ENCODE data around the gene GAS6. TPM values are rescaled to one million over a fixed set of nuclear protein-coding genes. Genes with fewer than 3 reads are reported as not detected.
A peak's percentile ranks its signal among the peaks of the same experiment; 100 is the strongest.

Gene GAS6
- polyA plus RNA-seq, 1 donor: 17.4 TPM

DNA sequence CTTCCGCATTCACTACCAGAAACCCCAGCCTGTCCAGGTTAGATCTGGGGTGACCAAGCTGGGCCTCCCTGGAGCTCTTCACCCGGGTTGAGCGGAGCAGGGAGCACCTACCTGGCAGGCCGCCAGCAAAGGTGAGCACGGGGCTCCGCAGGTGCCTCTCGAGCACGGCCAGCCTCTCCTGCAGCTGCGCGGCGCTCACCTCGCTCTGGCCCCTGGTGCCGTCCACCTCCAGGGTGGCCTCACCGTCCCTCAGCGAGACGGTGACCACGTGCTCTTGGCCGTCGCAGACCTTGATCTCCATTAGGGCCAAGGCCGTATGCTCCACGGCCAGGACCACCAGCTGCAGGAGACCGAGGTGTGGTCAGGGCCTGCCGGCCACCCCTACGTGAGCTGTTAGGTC lies 42.0 kb downstream of the GAS6 start:
- no peak for DNase-seq

DNA sequence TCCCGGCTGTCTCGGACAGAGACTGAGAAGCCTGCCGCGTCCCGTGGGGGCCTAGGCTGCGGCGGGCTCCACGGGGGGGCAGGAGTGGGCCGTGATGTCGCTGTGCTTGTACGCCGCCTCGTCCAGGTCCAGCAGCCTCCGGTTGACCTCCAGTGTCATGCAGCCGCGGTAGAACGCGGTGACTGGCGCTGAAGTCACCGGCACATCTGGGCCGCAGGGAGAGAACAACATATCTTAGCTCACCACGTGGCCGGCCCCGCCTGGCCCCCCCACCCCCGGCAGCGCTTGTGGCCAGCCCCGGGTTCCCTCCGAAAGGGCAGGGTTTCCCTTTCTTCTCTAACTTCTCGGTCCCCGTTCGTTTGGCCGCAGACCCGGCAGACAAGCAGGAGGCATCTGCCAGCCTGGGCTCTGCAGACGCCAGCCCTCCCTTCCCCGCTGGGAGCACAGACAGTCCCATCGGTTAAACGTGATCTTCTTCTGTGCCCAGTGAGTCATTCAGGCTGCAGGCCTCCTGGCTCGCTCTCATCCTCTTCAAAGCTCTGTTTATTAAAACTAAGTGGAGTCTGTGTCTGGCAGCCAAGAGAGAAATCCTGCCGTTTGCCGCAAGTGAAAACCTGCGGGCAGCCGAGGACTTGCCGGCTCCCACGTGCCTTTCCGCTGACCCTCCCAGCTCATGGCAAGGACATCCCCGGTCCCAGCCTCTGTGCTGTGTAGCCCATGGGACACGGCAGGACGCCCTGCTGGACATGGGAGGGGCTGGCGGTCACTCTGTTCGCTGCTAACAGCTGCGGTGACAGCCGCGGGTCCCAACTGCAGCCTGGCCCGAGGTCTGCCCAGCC lies 42.8 kb downstream of the GAS6 start:
- no peak for DNase-seq

DNA sequence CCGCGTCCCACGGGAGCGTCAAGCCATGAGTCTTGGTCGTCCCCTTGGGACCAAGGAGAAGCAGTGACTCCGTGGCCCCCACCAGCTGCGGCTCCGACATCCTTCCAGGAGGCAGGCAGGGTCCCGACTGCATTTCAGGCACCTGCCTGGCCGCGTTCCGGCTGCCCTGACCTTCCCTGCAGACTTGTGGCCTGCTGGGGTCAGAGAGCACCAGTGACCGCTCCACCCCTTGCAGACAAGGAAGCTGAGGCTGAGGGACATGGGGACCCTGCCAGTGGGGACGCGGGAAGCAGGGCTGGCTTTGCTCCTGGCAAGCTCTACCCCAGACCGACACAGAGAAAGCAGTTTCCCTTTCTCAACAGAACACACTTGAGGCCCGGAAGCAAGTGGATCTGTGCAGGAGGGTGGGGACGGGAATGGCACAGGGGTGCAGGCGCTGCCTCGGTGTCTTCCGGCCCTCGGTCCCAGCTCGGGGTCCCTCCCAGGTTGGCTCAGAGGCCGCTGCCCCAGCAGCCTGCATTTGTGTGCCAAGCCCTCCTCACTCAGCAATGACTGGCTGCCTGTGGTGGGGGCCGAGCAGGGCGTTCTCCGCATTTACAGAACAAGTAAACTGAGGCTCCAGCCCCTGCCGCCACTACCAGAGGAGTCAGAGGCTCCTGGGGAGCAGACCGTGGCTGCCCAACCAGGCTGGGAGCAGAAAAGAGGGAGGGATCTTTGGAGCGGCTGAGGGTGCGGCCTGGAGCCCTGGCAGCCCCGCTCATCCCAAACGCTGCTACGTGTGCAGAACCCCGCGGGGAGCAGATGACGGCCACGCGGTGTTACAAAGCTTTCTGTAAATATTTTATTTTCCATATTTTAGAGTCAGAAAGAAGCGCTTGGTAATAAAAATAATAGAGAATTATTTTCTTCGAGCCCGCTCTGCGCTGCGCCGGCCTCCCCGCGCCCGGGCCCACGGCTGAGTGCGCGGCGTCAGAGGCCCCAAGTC lies 43.9 kb downstream of the GAS6 start:
- DNase-seq: no peak

DNA sequence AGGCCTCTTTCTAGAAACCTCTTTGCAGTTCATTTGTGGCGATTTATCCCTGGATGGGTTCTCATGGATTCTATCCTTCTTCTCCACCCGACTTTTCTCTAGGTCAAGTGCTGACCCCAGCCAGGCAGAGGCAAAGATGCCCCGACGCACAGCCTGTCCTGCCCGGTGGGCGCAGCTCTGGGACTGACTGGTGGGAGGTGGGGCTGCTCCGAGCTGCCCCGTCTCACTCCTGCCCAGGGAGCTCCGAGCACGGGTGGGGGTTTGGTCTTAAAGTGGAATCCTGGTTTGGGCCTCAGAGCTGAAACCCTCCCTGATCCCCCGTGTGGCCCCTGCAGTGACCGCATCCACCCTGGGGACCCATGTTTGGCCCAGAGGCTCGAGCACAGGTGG lies 44.5 kb downstream of the GAS6 start:
- DNase-seq: no peak

DNA sequence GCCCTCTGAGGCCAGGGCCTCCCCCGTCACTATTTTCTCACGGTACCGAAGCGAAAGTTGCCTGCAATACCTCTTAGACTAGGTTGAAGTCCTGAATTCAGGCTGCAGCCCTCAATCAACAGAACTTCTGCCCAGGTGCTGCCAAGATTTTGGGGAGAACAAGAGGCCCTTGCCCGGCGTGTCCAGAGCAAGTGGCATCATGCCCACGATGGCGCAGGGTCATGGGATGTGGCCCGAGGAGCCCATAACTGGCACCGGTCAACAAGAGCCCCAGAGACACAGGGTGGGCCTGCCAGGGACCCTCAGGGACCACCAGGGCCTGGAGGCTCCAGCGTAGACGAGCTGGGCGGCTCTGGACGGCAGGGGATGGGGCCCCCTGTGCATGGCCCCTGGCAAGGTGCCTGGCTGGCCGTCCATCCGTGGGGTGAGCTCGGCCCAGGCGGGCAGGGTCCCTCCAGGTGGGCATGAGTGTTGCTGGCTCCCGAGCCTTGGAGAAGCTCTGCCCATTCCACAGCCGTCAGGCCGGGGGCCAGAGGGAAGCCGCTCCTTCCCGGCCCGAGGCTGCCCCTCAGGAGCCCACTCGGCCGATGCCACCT lies 45.1 kb downstream of the GAS6 start:
- DNase-seq: no peak

DNA sequence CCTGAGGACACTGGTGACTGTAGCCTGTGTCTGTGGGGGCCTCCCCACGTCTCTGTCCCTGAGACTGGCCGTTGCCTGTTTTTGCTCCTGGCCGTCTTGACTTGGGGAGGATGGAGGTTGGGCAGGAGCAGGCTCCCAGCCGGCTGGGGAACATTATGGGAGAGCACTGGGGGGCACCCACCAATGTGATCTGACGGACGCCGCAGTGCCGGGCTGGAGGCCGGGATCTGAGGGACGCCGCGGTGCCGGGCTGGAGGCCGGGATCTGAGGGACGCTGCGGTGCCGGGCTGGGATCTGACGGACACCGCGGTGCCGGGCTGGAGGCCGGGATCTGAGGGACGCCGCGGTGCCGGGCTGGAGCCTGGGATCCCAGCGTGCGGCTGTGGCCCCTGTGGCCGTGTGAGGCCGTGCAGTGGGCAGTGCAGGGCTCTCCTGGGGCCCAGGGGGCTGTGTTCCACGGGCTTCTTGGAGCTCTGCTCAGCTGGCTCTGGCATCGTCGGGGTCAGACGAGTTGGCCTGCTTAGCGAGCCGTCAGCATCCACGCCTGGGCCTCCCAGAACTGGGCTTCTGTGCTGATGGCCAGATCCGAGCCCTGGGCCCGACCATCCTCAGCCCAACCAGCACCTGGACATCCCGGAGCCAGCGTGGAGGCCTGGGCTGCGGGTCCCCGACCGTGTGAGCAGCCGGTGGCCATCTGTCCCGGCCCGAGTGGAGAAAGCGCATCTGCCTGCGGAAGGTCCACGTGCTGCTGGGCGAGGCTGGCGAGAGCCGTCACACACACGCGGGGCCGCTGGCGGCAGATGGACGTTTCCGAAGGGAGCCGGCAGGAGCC lies 45.8 kb downstream of the GAS6 start:
- DNase-seq: no peak

DNA sequence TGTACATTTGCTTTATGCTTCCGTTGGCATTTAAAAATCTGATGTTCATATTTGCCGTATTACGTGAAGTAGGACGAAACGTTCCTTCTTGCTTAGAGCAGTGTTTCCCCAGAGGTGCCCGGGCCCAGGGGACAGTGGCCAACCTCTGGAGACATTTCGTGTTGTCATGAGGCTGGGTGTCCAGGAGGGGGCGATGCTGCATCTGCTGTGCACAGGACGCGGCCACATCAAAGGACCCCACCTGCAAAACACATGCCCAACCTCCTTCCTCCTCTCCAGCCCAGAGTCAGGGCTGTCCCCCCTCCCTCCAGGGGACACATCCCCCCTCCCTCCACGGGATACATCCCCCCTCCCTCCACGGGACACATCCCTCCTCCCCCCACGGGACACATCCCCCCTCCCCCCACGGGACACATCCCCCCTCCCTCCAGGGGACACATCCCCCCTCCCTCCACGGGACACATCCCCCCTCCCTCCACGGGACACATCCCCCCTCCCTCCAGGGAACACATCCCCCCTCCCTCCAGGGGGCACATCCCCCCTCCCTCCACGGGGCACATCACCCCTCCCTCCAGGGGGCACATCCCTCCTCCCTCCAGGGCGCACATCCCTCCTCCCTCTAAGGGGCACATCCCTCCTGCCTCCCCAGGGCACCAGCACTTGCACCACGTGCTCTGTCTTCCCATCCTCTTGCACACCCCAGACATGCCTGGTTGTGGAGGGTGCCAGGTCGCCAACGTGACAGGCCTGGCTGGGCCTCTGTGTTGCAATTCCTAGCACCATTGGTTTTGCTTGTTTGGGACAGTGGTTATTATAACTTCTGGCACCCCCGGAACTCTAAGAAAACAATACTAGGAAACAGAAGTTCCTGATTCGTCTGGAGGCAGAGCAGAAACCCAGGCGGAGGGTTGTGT lies 46.7 kb downstream of the GAS6 start:
- peak; percentile 71 for DNase-seq

DNA sequence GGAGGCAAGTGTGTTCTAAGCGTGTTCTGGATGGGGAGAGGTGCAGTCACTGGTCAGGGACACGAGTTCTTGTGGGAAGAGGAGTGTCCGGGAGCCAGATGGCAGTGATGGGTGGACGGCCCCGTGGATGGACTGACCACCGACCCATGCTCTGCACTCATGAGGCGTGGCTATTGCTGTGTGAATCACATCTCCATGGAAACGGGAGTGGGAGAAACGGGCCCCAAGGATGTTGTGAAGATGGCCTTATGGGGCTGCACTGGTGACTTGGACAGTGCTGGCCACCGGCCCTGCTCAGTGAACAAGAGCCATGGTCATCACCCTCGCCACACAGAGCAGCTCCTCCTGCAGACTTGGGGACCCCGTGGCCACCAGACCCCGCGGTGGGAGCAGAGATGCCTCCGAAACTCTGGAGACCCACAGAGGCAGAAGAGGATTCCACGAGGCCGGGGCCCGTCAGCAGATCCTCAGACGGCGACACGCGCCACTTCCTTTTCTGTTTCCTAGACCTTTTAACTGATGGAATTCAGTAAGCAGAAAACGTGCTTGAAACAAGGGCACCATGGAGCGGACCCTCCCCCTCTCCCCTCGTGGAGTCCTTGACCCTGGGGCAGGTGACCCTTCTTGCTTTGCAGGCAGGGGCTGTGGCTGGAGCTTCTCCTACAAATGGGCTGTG lies 47.5 kb downstream of the GAS6 start:
- DNase-seq: no peak

DNA sequence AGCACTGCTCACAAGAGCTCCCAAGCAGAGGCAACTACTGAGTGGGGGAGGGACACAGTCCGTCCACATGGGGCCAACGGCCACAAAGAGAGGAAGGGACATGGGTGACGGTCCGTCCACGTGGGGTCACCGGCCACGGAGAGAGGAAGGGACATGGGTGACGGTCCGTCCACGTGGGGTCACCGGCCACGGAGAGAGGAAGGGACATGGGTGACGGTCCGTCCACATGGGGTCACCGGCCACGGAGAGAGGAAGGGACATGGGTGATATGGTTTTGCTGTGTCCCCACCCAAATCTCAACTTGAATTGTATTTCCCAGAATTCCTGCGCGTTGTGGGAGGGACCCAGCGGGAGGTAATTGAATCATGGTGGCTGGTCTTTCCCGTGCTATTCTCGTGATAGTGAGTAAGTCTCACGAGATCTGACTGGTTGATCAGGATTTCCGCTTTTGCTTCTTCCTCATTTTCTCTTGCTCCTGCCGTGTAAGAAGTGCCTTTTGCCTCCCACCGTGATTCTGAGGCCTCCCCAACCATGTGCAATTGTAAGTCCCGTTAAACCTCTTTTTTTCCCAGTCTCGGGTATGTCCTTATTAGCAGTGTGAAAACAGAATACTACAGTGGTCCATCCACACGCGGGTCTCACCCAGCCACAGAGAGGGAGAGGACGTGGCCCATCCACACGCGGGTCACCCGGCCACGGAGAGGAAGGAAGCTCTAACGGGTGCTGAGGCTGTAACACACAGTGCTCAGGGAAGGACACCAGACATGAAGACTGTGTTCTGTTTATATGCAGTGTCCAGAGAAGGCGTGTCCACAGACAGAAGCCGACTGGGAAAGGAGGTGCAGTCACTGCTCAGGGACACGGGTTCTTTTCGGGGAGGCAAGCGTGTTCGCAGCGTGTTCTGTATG lies 48.5 kb downstream of the GAS6 start:
- DNase-seq: no peak

DNA sequence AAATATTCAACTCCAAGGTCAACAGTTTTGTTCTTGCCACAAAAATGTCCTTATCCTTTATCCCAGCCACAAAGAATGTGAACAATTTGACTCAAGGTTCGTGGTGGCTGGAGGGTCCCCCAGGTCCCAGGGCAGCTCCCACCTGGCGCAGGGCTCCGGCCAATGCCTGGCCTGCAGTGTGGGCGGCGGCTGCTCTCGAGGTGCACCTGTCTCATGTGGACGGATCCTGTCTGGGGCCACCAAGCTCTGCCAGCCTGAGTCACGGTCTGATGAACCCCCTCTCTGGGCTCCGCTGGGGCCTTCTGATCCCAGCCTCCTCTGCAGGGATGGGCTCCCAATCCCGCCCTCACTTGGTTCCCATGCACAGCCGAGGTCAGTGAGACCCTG lies 49.4 kb downstream of the GAS6 start:
- DNase-seq: no peak

DNA sequence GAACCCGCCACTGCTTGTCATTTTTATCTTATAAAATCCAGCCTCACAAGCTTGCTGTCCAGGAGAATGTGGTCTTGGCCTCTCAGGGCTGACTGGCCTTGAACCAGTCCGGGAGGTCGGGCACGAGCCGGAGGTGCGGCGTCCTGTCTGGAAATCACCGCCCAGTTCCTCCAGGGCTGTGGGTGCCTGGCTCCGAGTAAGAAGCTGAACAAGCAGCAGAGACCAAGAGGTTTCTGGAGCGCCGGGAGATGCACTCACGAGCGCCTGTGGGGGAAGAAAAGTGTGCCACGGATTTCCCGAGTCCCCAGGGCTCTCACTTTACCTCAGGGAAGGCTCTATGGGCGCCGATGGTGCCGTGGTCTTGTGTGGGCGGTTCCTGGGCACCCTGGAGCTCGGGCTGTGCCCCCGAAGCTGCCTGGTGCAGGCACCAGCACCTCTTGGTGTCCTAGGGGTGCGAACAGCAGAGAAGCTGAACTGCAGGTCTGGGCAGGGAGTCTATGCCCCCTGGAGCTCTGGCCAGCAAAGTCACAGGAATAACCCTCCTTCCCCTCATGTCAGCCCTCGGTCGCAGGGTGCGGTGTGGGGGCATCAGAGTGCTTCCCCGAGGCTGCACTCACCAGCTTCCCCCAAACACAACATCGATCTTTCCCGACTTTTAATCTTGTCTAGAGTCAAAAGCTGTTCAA lies 50.0 kb downstream of the GAS6 start:
- DNase-seq: no peak

DNA sequence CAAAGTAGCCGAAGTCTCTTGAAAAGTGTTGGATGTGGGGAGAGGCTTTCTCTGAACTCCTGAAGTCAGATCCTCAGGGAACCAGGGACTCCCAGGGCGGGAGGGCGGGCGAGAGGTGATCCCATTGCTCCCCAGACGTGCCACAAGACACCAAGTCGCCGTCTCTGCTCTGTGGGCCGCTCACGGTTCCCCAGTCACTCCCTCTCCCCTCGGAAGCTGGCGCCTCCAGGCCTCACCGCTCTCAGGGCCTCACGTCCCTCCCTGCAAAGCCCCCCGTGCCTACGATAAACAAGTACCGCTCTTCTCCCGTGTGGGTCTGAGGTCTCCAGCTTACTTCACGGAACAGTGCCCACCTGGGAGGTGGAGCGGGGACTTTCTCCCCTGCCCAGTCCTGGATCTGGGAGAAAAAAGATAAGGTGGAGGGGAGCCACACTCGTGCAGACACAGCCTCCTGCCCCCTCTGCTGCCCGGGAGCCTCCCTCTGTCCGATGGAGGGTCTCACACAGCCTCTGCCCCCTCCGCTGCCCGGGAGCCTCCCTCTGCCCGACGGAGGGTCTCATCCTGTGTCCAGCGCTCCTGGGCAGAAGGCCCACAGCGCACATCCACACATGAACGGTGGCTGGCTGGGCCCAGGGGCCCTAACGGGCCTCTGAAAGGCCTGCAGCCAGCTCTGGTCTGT lies 50.7 kb downstream of the GAS6 start:
- DNase-seq: no peak

DNA sequence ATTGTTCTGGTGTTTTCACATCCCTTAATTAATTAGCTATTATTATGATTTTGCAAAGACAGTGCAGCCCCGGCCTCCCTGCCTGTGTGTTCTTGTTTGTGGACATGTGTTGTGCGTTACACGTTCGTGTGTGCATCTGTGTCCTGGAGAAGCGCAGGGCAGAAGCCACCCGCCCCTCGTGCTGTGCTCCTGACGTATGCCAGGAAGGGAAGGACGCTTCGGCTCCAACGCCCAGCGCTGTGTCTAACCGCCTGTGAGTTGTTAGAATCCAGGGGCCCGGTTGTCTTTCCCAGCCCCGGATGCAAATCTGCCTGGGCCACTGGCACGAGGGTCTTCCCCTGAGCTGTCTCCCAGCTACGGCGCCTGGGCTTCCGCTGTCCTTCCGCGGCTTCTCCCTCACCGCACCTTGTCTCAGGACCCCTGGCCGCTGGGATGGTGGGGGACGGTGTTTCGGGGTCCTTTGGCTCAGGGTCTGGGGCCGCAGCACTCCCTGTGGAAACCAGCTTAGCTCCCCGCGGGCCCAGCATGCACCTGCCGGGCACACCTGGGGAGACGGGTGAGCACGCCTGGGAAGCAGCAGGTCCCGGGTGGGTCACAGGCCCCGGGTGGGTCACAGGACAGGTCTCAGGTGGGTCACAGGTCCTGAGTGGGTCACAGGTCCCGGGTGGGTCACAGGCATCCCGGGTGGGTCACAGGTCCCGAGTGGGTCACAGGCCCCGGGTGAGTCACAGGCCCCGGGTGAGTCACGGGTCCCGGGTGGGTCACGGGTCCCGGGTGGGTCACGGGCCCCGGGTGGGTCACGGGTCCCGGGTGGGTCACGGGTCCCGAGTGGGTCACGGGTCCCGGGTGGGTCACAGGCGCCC lies 51.5 kb downstream of the GAS6 start:
- no peak for DNase-seq

DNA sequence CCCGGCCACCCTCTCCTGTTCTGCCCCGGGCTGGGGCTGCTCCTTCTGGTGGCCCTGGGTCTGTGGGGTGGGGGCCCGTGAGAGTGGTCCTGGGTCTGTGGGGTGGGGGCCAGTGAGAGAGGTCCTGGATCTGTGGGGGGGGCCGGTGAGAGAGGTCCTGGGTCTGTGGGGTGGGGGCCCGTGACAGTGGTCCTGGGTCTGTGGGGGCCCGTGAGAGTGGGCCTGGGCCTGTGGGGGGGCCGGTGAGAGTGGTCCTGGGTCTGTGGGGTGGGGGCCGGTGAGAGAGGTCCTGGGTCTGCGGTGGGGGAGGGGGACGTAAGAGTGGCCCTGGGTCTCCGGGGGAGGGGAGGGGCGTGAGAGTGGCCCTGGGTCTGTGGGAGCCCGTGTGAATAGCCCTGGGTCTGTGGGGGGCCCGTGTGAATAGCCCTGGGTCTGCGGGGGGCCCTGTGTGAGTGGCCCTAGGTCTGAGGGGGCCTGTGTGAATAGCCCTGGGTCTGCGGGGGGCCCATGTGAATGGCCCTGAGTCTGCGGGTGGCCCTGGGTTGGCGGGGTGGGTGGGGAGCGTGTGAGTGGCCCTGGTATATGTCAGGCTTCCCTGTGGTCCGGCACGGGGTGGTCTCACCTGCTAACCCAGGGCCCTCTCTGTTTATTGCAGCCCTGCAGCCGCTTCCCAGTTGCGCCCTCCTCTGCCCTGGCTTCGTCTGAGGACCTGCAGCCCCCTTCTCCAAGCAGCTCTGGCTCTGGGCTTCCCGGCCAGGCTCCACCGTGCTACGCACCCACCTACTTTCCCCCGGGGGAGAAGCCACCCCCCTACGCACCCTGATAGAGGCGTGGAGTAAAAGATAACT lies 52.6 kb downstream of the GAS6 start:
- DNase-seq: no peak

DNA sequence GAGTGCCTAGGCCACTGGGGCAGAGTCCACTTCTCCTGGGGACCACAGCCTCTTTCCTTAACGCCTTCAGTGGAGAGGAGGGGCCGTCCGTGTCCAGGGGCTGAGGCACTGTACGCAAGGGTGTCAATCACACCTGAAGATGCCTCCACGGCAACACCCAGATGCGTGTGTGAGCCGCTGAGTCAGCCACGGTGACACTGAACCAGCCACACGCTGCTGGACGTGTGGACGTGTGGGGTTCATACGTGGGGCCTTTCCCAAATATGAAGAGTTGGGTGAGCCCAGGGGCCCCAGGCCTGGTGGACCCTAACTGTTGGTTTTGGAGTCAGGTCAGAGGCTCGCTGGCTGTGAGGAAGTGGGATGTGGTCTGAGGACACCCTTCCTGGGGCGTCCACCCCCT lies 53.2 kb downstream of the GAS6 start:
- DNase-seq: no peak

DNA sequence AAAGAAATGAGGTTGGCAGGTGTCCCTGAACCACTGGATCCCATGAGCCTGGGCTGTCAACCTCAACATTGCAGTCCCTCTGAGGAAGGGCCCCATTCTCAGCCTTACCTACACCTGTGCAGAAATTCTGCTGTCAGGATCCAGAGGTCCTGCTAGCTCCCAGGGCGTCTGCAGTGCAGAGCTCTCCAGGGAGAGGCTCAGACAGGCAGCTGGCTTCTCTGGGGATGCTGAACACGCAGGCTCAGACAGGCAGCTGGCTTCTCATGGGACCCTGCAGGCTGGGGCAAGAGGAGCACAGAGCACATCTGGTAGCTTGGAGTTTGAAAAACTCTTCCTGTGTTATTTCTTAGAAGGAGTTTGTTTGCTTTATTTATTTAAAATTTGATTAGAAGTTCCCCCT lies 53.9 kb downstream of the GAS6 start:
- DNase-seq: no peak

All from left kidney (tissue), 2 donors.